SH-SY5Y (cell line): ENCODE data around the gene GNAL.

Source experiments
- GATA2 ChIP-seq: IDR thresholded peaks from 2 replicates; pipeline ENCODE4 v1.6.1; 2011; ENCODE audit warnings: mild to moderate bottlenecking, low read depth, low read length
- GATA3 ChIP-seq: IDR thresholded peaks from 2 replicates; pipeline ENCODE4 v1.6.1; 2011; ENCODE audit warnings: low read depth, mild to moderate bottlenecking, low read length, moderate library complexity

DNA sequence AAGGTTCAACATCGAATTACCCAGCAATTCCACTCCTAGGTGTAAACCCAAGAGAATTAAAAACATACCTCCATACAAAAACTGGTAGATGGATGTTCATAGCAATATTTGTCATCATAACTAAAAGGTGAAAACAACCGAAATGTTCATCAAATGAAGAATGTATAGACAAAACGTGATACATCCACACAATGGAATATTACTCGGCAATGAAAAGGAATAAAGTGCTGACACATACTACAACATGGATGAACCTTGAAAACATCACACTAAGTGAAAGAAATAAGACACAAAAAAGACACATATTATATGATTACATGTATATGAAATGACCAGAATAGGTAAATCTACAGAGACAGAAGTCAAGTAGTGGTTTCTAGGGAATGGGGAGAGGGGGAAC is 141.5 kb downstream of the GNAL start:
- TF ChIP-seq GATA2: no peak
- no peak for TF ChIP-seq GATA3
